CD4-positive, alpha-beta T cell treated with Interleukin-17A for 1 hour (primary cell): ENCODE data around the gene ANGEL1.
A peak's percentile ranks its signal among the peaks of the same experiment; 100 is the strongest.

ENCODE experiments used
- DNase-seq: peaks from one replicate; pipeline ENCODE4 v3.0.0-alpha.2; 2020

The ANGEL1 gene

DNA sequence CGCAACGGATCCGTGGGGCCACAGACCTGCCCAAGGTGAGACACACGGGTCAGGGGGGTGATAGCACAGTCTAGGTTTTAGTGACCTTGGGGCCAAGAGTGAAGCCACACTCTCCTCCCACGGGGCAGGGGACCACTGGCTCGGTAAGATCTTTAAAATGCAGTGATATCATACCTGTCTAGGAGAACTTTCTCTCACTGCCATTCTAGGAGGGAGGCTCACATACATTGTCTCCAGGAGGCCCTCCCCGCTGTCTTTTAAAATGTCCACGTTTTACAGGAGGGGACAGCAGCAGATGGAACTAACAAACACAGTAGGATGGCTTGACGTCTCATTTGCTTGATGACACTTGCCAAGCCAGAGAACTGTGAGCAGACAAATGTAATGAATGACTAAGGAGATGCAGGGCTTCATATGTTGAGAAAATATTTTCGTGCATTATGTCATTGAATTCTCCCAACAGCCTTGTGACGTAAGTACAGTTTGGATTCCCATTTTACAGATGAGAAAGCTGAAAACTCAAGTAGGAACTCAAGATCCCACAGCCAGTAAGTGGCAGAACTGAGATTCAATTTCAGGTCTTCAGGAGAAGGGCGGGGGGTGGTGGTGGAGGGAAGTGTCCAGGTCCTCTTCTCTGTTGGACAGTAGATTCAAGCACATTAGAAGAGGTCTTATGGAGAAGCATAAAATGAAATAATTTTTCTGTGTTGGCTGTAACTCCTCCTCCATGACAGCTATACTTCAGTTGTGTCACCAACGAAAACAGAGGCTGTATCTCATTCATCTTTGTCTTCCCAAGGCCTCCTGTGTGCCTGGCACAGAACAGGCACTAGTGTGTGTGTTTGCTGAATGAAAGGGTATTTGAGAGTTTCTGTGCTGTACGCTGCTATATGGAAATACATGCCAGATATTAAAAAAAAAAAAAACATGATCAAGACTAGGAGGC, 49.3 kb downstream of the ANGEL1 start:
- no peak for DNase-seq

DNA sequence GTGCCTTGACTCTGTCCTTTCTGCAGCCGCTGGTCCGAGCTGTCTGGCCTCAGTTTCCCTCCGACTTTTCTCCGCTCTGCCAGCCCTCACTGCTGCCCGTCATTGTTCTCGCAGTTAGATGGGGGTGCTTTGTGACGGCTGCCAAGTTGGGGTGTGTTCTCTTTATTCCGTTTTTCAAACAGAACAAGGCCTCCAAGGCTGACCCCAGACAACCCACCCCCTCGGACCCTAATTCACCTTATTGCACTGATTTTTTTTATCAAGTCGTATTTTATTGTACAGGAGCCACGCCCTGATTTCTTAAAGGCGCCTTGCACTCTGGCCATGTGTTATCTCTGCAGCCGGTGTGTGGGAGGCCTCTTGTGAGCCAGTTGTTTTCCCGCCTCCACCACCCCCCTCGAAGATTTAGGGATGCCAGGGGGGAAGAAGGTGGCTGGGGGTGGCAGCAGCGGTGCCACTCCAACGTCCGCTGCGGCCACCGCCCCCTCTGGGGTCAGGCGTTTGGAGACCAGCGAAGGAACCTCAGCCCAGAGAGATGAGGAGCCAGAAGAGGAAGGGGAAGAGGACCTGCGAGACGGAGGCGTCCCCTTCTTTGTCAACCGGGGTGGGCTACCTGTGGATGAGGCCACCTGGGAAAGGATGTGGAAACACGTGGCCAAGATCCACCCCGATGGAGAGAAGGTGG, 50.1 kb downstream of the ANGEL1 start:
- DNase-seq, result no peak

DNA sequence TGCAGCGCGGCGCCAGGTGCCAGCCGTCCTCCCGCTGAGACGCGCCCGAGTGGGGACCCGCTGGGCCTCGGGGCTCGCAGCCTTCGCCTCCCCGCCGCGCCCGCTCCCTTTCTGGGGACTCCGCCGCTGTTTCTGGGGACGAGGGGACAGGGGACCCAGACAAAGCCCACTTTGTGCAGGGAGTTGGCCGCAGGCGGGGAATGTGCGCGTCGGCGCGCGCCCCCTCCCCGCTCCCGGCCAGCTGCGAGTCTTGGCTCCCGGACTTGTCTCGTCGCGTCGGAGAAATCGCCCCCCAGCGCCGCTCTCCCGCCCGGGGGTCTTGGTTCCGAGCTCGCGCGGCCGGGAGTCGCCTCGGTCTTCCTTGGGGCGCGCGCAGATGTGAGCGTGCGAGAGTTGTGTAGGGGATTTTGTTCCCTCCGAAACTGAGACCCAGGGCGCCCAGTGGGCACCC, 50.7 kb downstream of the ANGEL1 start:
- DNase-seq, result no peak

DNA sequence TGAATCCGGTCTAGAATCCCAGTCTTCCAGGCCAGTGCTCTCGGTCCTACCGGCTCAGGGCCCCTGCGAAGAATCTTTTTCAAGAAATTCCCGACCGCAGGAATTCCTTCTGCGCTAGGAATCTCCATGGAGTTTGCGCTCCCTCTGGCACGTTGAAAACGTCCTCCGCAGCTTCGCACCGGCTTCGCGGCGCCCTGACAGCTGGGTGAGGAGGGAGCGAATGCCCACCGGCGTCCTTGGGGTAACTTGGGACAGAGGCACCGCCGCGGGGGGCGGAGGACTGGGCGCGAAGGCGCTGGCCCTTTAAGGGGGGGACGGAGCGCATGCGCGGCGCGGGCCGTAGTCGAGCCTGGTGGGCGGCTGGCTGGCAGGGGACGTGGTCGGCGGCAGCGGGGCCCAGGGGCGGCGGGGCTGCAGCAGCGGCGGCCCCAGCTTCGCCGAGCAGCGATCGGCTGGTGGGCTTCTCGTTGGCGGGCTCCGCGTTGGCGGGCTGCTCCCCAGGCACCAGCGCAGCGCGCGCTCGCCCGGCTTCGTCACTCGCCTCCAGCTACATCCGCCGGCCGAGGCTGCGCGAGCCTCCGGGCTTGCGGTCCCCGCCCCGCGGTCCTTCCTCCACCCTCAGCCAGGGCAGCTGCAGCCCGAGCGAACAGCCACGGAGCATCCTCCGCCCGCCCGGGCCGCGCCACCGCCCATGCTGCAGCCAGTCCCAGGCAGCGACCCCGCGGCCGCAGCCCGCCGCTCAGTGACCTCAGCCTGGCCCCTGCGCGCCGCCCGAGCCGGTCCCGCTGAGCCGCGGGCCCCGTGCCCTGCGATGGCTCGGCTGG, 51.3 kb downstream of the ANGEL1 start, which contains the start of gene VASH1:
Gene VASH1 (plus strand): TSS at position 333 of the 824 bp plus-strand sequence. CDS start 1,354 bp downstream, outside the sequence.
- peak; percentile 61 for DNase-seq

DNA sequence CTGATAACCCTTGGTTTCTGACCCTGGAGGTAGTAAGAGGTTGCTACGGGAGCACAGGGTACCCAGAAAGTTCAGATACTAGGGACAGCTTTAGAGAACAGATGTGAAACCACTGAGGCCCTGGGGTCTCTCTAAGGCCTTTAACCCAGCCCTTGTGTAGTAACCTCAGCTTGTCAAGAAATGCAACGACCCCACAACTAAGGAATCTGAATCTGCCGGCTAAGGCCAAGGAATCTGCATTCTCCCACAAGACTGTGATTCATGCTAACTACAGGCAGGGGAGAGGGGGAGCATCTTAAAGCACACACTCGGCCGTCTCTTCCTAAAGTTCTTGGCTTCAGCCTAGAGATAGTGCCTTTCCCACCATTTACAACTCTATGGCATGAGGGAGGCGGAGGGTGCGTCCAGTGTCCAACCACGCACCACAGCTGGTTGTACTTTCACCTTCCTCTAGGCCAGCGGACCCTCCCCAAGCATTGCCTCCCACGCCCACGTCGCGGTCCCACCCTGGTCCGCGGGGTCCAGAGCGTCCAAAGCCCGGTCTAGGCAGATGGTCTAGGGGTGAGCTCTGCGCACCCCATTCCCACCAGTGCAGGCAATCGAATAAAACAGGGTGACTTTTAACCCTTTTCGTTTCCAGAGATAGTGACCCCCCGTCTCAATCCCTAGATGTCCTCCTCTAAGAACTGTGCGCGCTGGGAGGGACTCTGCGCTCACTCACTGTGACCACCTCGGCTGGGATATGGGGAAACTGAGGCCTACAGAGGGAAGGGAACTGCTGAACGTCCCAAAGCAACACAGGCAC, 52.1 kb downstream of the ANGEL1 start:
- DNase-seq, result no peak

DNA sequence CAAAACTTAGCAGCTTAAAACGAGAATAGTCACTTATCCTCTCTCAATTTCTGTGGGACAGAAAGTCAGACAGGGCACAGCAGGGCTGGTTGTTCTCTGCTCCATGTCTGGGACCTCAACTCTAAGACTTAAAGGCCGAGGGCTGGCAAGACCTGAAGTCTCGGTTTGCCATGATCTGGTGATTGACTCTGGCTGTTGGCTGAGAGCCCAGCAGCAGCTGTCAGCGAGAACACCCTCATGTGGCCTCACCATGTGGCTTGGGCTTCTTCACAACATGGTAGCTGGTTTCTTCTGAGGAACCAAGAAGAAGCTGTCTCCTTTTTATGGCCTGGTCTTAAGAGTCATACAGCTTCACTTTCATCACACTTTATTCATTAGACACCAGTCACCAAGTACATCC, 53.1 kb downstream of the ANGEL1 start:
- DNase-seq, result no peak

DNA sequence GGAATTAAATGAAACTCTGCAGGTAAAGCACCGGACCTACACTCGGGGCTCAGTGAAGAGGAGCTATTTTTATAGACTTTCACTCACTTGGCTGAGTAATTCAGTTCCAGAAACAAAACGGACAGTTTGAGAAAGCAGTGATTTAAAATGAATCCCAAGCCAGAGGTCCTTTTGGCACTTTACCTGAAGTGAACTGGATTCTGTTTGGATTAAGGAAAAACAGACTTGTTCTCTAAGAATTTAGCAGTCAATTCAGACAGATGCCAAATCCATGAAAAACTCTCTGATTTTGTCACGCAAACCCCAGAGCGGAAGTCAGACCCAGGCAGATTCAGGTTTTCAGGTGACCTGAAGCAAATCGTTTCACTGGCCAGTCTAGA, 56.3 kb downstream of the ANGEL1 start:
- DNase-seq, result no peak

DNA sequence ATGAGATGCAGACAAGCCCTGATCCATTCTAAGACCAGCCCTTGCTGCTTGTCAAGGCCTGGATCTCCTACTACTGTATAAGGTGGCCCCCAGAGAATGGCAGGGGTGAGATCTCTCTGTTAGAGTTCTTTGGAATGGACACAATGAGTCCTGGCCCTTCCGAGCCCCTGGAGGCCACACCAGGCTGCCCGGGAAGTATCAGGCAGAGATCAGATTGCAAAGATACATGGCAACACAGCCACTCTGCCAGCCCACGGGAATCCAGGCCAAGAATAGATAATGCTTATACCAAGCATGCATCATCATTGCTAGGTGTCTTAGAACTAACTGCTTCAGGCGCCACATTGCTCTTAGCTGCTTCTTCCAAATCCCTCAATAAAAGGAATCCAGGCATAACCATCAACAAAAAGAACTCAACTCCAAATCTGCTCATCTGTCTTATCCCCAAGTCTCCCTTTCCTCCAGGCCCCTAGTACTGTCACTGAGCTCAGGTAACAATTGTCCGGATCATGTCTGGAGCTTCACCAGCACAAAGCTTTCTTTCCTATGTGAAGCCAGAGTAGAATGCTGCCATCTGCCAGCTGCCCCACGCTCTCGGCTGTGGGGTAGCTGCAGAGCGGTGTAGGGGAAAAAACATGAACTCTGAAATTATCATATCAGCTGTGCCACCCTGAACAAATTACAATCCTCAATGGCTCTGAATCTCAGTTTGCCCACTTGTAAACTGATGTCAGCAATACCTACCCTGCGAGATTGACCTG, 56.9 kb downstream of the ANGEL1 start:
- no peak for DNase-seq

DNA sequence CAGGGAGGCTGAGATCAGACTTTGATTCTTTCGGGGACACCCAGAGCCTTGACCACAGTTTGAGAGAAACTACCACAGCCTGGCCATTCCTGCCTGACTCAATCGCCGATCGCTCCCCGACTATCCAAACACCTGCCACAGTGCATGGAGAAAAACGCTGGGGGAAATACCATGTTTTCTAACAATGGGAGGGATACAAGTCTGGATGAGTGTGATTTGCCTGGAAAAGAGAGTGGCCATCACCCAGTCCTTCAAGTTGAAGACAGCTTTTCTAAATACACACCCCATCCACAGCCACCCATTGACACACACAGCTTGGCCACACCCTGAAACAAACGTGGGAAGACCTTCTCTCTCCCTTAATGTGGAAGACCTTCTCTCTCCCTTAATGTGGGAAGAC, 58.1 kb downstream of the ANGEL1 start:
- DNase-seq, result no peak

DNA sequence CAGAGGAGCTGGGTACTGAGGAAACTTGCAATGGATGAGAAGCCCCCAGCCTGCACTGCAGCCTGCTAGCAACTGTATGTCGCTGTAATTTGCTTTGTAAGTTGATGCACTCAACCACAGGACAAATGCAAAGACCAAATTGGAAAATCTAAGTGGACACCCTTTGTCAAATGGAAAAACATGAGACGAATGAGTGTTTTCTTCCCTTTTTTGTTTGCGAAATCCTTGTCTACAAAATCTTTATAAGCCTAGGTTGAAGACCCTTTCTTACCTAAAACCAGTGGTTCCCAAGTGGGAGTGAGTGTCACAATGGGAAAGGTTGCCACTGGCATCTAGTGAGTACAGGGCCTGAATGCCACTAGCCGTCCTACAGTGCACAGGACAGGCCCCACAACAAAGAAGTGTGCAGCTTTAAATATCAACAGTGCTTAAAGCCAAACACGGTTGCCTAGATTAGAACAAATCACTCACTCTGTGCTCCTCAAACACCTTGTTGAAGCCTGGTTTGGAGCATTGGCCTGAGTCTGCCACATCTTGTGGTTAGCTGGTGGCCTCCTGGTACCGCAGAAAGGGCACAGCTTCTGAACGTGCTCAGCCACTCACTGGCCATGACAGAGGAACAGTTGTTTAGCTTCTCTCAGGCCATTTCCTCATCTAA, 59.0 kb downstream of the ANGEL1 start:
- DNase-seq, result no peak

DNA sequence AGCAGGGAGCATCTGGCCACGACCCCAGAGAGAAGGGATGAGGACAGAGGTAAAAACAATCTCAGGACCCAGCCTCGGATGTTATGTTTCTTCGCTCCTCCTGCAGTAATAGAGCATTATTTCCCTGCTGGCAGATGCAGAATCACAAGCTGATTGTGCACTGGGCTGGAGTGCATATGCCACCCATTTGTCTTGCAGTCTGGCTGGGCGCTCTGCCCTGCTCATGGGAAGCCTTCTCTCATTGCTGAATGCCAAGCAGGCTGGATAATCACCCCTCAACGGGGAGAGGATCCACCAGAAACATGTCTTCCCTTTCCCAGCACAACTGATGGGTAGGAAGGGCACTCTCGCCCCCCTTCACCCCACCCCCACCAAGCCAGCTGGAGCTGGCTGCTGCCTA, 59.9 kb downstream of the ANGEL1 start:
- DNase-seq, result no peak

DNA sequence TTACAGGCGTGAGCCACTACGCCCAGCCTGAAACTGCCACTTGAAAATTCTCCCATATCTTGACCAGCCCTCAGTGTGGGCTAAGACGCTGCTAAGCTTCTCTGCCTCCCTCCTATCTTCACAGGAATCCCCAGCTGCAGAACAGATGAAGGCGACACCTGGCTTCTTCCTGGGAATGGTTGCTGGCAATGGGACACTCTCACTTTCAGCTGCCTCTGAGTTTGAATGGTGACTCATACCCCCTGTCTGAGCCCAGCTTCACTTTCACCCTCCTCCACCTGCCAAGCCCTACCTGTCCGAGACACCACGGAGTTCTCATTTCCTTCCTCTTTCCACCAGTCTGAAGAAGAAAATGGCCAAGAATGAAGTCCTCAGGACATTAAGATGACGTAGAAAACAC, 69.7 kb downstream of the ANGEL1 start:
- no peak for DNase-seq

DNA sequence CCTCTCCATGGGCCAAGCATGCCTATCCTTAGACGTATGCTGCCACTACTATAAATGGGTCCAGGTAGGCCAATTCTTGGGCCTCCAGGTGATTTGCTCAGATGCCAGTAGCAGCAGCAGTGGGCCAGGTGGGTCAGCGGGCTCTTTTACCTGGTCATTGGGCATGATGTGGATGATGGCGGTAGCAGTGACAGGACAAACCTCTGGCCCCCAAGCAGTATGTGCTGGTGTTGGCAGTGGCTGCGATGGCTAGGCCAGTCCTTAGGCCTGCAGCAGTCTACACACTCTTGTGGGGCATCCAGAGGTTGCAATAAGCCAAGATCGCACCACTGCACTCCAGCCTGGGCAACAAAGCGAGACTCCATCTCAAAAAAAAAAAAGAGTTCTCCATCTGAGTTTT, 70.5 kb downstream of the ANGEL1 start:
- no peak for DNase-seq

DNA sequence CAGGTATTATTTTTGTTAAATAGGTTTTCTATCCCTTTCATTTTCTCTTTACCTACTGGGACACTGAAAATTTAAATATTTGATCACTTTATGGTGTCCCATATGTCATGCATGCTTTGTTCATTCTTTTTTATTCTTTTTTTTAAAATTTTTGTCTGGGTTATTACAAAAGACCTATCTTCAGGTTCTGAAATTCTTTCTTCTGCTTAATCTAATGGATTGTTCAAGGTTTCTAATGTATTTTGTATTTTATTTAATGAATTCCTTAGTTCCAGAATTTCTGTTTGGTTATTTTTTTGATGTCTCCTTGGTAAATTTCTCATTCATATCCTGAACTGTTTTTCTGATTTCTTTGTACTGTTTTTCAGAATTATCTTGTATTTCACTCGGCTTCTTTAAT, 71.6 kb downstream of the ANGEL1 start:
- DNase-seq, result no peak
